Suppressor macrophage treated with lipopolysaccharide for 4 hours (primary cell): ENCODE data around the gene KLC1.

ENCODE experiments used
- DNase-seq: peaks from one replicate; pipeline ENCODE4 v3.0.0-alpha.2; 2020

The KLC1 gene

DNA sequence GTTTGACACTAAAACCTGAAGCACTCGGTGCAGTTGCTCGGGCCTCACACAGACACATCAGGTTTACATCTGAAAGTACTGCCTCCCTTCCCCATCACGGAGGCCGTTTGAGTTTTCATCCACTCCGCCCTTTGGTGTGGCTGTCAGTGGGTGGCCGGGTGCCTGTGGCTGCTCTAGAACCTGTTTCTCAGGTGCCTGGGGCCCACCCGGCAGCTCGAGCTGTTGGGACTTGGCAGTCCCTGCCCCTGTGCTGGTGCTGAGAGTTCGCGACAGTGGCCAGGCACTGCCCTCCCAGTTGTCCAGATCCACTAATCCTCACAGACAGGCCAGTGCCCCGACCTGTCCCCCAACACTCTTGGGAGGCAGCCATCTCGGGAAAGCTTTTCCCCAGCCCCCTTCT is 63.9 kb downstream of the KLC1 start:
- no peak for DNase-seq

DNA sequence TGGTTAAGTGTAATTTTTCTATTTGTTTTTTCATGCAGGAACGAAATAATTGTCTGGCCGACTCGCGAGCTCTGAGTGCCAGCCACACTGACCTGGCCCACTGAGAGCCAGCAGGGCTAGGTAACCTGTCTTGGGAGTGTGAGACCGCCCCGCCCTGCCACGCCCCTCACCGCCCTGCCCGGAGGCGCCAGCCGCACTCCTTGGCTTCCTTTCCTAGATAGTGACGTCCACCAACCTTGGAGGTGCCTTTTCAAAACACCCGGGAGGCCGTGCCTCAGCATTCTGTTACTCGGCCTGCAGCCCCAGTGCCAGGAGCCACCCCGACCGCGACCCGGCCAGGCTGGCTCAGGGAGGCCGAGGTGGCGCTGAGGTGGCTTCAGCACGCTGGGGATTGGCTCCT is 64.5 kb downstream of the KLC1 start:
- DNase-seq: no peak

DNA sequence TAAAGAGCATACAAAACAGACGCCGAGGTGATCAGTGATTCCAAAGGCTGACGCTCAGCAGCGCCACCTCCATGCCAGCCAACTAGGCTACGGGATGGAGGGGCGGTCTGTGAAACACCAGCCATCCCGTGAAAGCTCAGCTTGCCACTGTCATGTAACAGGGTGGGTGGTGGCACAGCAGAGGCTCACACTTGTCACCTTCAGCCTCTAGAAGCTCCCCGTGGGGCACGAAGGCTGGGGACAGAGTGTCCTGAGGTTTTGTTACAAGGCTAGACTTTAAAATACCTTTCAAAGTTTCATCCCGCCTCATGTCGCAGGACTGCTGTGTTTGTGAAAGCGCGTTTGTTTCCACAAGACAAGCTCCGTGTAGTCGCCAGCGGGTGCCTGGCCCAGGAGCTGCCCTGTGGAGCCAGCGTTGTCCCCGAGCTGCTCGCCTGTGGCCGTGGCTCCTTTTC is 65.6 kb downstream of the KLC1 start:
- DNase-seq: no peak

DNA sequence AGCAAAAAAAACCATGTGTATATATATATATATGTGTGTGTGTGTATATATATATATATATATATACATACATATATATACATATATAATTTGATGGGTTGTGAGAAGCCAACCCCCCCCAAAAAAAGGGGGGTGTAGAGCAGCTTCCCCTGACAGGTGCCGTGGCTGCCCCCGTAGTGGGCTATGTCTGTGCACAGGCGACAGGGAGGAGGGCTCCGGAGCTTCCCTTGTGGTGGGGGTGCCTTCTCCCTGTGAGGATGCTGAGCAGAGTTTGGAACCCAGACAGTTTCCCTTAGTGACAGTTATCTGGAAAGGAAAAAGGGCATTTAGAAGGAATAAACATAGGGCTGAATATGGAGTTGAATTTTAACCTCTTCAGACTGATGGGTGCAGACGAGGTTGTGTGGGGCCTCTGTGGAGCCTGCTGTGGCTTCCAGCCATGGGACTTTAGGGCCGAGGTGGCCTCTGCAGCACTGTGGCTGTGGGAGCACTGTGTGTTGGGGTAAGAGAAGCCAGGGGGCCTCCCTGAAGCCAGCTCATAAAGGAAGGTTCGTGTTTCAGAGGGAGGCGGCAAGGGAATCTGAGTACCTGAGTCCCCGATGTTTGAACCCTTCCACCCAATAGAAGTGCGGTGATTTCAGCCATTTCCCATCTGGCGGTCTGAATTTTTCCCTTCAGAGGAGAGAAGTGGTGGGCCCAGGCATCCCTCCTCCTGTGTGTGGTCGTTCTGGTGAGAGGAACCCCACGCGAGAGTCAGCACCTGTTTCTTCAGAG is 66.5 kb downstream of the KLC1 start:
- no peak for DNase-seq

DNA sequence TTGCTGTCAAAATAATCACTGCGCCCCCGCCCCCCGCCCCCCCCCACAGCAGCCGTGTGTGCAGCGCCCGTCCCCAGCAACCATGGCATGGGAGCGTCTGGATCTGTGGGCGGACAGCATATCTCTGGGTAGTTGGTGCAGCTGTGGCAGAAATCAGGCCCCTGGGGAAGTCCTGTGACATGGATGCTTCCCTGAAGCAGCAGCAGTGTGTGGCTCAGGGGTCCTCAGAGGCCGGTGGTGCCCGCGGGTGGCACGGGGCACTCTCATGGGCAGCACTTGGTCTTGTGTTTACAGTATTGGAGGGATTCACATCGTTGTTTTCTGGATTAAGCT is 67.0 kb downstream of the KLC1 start:
- DNase-seq: no peak

DNA sequence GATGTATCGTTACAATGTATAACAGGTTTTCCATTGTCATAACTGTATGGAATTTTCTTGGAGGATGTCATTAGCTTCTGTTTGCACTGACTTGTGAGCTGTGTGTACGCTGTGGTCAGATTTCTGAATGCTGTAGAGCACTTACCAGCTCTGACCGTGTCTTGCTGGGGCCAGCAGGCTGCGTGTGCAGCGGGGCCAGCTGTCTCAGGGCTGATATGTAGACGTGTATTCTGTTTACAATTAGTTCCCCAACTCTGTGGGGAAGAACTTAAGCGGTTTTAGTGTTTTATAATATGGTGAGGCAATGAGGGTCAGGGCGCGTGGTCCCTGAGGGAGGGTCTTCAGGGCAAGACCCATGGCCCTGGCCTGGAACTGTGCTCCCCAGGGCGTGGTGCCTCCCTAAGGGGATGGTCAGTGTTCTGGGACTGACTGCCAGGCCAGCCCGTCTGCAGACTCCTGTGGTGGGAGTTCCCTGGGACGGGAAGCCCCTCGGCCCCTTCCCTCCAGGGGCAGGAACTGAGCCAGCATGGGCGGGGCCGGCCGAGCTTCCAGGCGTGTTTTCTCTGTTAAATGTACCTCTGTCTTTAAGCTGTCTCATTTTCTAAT is 67.6 kb downstream of the KLC1 start:
- DNase-seq: no peak

DNA sequence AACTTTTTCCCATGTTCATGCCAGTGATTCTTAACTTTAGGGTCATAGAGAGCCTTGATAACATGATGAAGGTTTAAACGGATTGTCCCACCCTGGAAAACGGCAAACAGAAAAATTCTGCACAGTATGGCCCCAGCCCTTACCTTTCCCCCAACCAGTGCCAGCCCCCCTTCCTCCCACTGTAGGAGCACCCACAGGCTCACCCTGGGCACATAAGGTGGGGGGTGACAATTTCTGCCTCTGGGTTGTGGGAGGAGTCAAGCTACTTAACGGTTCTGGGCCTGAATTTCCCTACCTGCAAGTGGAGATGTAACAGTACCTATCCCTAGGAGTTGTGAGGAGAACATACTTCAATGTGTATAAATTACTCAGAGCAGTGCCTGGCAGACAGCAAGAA is 68.2 kb downstream of the KLC1 start:
- DNase-seq: no peak

DNA sequence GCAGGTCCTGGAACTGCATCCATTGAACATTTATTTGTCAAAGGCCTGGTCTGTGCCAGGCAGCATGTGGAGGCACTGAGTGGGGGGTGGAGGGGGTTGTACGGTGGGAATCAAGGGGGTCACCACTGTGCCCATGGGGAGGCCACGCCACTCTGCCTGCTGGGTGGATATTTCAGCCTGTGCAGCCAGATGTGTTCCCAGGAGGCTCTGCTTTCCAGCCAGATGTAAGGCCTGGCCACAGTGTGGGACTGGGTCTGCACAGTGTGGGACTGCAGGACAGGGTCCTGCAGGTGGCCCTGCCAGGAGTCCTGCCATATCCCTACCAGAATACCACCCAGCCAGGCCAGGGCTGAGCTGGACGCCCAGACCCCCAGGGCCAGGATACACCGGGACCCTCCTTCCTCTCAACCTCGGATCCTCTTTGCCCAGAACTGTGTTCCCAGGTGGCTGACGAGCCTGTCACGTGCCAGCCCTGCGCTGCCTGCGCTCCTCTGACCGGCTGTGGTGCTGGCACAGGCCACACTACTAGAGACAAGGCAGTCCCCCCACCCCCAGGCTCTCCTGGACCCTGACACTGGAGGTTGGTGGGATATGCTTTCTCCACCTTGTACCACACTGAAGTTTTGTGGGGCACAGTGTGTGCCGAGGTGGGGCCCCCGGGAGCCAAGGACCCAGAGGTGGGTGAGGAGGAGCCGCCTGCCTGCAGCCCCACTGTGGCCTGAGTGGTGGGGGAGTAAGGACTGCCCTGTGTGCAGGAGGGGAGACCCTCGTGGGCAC is 68.8 kb downstream of the KLC1 start:
- no peak for DNase-seq

DNA sequence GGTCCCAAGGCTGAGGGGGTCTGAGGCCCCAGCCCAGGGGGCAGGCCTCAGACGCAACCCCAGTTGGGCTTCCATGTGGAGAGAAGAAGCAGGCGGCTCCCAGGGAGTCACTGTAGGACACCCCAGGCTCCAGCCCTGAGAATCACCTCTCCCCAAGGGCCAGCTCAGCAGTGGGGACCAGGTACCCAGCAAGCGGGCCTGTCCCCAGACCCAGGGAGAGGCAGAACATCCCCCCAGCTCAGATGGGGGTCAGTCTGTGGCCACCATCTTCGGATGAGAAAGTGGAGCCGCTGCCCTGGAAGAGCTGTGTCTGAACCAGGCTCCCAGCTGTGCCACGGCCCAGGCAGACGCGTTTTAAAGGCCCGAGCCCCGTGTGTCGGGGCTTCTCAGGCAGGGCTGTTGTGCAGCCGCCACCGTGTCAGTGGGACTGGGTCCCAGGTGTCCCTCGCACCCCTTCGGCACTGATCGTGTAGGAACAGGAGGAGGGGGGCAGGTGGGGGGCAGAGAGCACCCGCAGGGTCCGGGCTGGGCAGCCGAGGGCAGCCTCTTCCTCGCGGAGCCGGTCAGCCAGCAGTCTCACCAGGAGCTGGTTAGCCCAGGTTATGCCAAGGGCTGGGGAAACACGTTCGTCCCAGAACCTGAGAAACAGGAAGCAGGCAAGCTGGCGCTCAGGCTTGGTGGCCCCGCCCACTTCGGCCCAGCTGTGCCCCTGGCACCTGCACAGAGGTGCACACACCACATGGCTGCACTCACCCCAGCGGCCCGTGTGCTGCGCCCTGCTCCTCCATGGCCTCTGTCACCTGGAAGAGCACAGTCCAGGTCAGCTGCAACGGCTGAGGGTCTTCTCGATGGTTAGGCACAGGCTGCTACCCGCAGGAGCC is 69.6 kb downstream of the KLC1 start:
- no peak for DNase-seq

DNA sequence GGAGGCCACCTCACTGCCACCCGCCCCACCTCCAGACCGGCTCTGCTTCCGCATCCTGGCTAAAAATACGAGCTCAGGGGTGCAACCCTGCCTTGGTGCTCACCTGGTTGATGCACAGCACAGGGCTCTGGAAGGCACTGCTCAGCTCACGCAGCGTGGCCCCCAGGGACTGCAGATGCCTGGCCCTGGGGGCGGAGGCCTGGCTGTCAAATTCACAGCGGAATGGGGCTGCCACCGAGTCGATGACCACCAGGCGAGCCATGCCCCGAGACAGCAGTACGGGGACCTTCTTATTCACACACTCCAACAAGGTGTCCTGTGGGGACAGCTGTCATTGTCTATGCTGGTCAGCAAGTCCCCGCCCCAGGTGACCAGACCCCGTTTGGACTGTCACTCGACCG is 70.2 kb downstream of the KLC1 start:
- DNase-seq: no peak

DNA sequence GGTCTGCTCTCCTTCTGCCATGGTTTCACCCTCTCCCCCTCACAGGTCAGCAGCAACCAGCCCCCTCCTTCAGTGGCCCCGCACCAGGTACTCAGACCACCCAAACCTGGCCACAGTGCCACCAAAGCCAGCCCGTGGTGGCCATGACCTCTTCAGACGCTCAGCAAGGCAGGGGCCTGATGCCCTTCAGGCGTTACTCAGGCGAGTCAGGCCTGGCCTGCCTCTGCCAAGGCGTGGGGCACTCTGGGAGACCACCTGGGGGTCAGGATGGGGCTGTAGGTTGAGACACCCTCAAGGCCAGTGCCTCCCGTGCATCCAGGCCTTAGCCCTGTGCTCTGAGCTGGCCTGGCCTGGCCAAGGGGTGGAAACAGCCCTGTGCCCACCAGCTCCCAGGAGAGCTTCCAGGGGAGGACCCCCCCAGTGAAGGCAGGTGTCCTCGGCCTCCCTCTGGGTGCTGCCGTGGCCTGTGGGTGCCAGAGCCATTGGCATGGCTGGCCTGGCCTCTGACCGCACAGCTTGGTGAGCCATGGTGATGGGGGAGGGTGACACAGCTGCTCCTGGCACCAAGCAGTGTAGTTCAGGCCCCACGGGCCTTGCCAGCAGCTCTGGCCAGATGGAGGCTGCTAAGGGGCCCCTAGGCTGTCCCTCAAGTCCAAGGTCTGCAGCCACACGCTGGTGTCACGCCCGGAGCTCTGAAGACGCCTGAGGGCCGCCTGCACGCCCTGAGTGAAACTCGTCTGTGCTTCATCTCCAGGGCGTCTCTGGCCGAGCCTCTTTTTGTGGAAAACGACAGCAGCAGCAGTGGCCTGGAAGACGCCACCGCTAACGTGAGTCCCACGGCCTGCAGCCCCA is 71.1 kb downstream of the KLC1 start:
- no peak for DNase-seq

DNA sequence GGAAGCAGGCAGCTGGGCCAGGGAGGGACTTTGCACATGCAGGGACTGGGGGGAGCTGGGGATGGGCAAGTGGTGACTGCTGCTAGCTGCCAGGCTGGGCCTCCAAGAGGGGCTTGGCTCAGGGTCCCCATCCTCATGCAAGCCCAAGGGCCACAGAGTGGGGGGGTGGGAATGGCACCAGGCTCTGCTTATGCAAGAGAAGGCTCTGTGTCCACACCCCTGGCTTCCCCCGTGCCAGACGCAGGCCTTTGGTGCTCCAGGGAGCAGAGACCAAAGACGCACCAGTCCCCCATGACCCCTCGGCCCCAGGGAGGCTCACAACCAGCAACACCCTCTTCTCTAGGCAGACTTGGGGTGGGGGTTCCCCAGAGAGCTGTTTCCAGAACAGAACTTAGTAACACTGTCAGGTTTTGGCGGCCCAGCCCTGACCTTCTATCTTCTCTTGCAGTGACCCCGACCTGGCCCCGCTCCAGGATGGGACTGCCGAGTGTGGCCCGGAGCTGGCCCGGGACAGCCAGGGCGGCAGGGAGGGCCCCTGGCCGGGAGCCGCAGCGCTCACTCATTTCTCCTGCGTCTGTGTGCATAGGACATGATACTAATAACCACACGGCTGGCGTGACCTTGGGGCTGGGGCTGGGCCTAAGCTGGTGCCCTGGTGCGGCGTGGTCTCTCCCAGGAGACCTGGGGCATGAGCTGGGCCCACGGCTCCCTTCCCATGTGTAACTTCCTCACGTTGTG is 71.9 kb downstream of the KLC1 start:
- DNase-seq: no peak

DNA sequence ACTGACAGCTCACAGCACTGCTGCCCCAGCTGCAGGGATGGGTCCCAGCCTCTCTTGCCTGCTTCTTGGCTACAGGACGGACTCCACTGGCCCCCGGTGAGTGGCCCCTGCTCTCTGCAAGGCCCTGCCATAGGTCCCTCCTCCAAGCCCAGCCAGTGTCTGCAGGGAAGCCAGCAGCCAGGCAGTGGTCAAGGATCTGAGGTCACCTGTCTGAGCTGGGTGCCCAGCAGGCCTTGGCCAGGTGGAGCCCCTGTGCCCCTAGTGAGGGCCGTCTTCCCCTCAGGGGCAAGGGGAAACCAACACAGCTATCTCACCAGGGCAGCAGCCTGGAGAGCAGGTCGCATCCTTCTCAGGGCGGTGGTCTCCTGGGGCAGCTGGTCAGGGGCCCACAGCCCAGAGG is 73.1 kb downstream of the KLC1 start:
- no peak for DNase-seq

DNA sequence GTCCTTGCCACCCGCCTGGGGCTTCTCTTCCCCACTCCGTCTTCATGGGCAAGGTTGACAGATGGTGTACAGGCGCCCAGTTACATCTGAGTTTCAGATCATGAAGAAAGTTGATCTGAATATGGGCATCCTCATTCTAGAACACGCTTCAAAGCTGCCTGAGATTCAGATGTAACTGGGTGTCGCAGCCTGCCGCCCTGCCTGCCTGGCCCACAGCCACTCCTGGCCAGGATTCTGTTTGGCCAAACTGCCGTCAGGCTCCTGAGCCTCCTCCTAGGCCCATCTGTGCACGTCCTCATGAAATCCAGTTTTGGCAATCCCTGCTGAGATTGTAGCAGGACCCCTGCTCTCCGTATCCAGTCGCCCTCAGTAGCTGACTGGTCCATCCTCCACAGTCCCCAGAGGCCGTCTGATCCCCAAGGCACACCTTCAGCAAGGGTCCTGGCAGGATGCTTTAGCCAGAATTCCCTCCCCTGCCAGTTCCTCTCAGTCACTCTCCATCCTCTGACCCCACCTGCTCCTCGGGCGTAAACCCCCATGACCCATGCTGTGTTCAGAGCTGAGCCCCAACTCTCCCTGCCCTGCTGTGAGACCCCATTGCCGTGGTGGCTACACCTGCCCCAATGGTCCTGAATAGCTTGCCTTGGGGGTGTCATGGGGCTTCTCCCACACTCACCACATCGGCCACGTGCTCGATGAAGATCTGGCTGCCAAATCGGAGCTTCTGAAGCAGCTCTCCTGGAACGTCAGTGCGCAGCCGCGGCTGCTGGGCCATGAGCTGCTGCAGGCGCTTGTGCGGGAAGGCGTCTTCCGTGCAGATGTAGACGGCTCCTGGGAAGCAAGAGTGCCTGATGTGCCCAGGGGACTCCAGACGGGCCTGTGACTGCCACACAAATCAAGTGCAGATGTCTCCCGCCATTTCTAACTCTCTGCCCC is 73.8 kb downstream of the KLC1 start:
- DNase-seq: no peak

DNA sequence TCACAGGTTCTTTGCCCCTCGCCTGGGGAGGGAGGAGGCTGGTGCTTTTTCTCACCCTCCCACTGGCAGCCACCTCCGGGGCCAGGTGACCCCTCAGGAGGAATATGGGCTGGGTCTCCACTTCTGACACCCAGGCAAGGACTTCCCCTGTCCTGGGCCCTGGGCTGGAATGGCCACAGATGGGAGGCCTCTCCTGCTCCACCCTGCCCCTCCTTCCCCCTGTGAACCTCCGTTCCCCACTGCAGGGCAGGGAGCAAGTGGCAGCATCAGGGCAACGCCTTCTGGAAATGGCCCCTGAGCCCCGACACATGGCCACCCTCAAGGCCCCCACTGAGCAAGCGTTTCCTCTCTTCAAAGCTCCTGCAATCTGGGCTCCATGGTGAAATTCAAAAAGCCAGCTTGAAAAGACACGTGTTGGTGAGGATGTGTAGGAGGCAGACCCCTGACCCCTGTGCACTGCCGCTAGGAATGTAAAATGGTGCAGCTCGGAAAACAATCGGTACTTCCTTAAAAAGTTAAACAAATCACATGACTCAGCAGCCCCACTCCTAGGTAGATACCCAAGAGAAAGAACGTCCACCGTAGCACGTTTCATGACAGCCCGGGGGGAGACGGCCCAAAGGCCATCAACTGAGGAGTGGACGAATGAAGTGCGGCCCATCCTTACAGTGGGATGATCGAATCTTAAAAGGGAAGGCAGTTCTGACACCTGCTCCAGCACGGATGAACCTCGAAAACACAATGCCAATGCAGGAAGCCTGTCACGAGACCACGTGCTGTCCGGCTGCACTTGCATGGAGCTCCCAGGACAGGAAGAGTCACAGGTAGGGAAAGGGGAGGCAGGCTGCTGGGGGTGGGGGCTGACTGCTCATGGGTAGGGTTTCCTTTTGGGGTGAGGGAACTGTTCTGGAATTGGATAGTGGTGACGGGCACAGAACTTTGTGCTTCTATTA is 74.7 kb downstream of the KLC1 start:
- no peak for DNase-seq

DNA sequence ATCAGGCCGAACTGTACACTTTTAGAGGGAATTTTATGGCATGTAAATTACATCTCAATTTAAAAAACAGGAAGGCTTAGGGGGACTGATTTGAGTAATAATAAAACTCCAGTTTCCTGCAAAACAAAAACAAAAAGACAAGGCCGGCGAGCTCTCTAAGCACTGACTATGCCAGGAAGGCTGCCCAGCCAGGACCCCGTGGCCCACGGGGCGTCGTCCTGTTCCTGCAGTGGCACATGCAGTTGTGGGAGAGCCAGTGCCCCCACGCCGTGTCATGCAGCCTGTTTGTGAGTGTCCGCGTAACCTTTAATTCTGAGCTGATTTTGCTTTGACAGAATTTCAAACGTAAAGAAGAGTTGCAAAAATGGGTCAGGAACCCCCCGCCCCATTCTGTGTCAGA is 75.7 kb downstream of the KLC1 start:
- DNase-seq: peak; percentile 8

DNA sequence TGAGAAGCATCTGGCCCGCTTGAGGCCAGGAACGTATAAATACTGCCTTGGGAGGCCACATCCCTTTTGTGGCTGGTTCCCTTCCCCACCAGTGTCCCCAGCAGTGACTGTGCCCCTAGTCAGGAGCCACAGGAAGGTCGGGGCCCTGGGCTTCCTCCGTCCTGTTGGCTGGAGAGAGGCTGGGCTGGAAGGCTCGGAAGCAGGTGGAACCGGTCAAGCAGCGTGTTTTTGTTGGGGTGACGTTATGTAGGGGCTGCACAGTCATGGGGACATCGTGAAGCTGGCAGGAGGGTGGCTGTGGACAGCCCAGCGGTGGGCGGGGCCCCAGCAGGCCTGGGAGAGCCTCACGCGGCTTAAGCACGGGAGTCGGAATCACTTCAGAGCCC is 76.1 kb downstream of the KLC1 start:
- DNase-seq: peak; percentile 18

DNA sequence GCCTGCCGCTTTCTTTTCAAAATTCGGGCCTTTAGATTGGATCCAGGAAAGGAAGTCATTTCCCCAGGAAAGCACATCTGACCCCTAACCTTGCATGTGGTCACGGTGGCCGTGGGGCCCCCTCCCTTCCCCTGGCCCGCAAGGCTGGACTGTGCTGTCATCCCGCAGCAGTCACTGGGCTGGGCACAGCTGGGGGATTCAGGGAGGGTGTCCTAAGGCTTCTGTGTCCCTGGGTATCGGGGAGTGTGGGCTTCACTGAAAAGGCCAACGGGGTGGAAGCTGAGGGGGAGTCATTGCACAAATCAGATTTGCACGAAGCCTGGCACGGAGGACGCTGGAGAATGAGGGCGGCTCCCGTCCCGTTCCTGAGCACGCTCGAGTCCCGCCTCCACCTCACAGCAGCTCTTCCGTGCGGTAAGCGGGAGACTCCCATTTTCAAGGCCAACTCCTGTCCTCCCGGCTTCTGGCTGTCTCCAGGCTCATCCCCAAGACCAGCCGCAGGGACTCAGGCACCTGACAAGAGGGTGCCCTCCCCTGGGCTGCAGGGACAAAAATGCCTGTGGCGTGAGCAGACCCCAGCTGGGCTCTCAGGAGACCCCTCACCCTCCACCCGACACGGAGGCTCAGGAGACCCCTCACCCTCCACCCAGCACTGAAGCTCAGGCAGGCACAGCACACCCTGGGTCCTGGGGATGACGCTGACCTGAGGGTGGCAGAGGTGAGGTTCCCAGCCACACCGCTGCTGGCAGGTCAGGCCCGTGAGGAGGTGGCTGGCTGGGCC is 76.7 kb downstream of the KLC1 start:
- no peak for DNase-seq
